CD4-positive, CD25-positive, alpha-beta regulatory T cell (primary cell): ENCODE data around the gene PIK3R2. TPM values are rescaled to one million over a fixed set of nuclear protein-coding genes. Genes with fewer than 3 reads are reported as not detected.
"Not testable (repeated sequence)": the region's sequence is repeated elsewhere in the genome, so short reads cannot be mapped to it uniquely, and the experiment has no call there.

Experiments used
- ATAC-seq, 2 donors: fragments of 150-1000 bp; cut with Tn5 transposase; one replicate each; pipeline ENCODE4 v1.10.0; 2021; ENCODE audit warnings: low read depth in 2 of 2, moderate number of reproducible peaks in 2 of 2, moderate library complexity in 1 of 2
- DNase-seq, 3 donors: peaks; one replicate each; pipeline versions ENCODE4 v3.0.0 to v3.0.0-alpha.2; 2012 to 2022; ENCODE audit warnings: mixed read lengths in 1 of 3
- H3K27ac ChIP-seq: one replicate; pipeline ENCODE4 v1.7.0; 2013; ENCODE audit warnings: mild to moderate bottlenecking, low read length; ENCODE audit not compliant: insufficient read depth, poor library complexity, severe bottlenecking
- H3K27me3 ChIP-seq: one replicate; pipeline ENCODE4 v1.7.0; 2013; ENCODE audit warnings: low read length; ENCODE audit not compliant: control insufficient read depth, insufficient read depth
- H3K36me3 ChIP-seq: one replicate; pipeline ENCODE4 v1.7.0; 2013; ENCODE audit warnings: mild to moderate bottlenecking, low read length, moderate library complexity; ENCODE audit not compliant: control insufficient read depth, insufficient read depth
- H3K4me1 ChIP-seq: 2 replicates; pipeline ENCODE4 v1.7.0; 2013; ENCODE audit warnings: mild to moderate bottlenecking, low read length; ENCODE audit not compliant: insufficient read depth, control insufficient read depth, poor library complexity, severe bottlenecking
- H3K4me3 ChIP-seq: one replicate; pipeline ENCODE4 v1.7.0; 2013; ENCODE audit warnings: low read depth, mild to moderate bottlenecking, low read length, moderate library complexity
- H3K9me3 ChIP-seq, 2 experiments: 1 replicate in 1 of 2; 2 replicates in 1 of 2; pipeline ENCODE4 v1.7.0; 2013; ENCODE audit warnings: low read length in 2 of 2, mild to moderate bottlenecking in 1 of 2, moderate library complexity in 1 of 2; ENCODE audit not compliant: control insufficient read depth in 2 of 2
- H3K27ac Mint-ChIP-seq, 3 donors: one replicate each; pipeline ENCODE4 v1.8.0; 2020 to 2022; ENCODE audit warnings: mild to moderate bottlenecking in 3 of 3, mixed read lengths in 3 of 3, moderate library complexity in 2 of 3
- H3K27me3 Mint-ChIP-seq: one replicate; pipeline ENCODE4 v1.8.0; 2022; ENCODE audit warnings: mild to moderate bottlenecking, mixed read lengths
- H3K36me3 Mint-ChIP-seq: one replicate; pipeline ENCODE4 v1.8.0; 2020; ENCODE audit warnings: mixed read lengths
- H3K4me1 Mint-ChIP-seq, 4 donors: one replicate each; pipeline ENCODE4 v1.8.0; 2020 to 2022; ENCODE audit warnings: mixed read lengths in 4 of 4, mild to moderate bottlenecking in 1 of 4
- H3K4me3 Mint-ChIP-seq, 4 donors: one replicate each; pipeline ENCODE4 v1.8.0; 2020 to 2022; ENCODE audit warnings: mild to moderate bottlenecking in 4 of 4, mixed read lengths in 4 of 4, moderate library complexity in 3 of 4
- H3K9me3 Mint-ChIP-seq, 7 donors: one replicate each; pipeline ENCODE4 v1.8.0; 2020 to 2022; ENCODE audit warnings: mixed read lengths in 7 of 7, mild to moderate bottlenecking in 3 of 7, moderate library complexity in 2 of 7
- polyA plus RNA-seq, 4 donors: library from polyadenylated mRNA; unstranded; fragments of 300-500 nt; fragmentation: Illumina TruSeq; gene quantifications; one replicate each; pipeline ENCODE4 v1.2.3, GENCODE V29; 2021
- total RNA-seq: library from RNA; stranded (reverse); gene quantifications from one replicate; pipeline ENCODE4 v1.2.3, GENCODE V29; 2022

PIK3R2 gene
- 9.4 TPM for total RNA-seq
- 1 to 10 TPM in 2 of 4 donors, under 1 TPM in 2; 0.42 to 3.6 (median 2.0) TPM for polyA plus RNA-seq

- Histone ChIP-seq H3K27me3 (no peaks in the 10 kb centered on the region), H3K4me1 (peaks cover 22% of the 10 kb centered on the region), H3K4me3 (peak within 1 kb of the TSS; percentile 71), H3K27ac (peak within 1 kb of the TSS; percentile 84), H3K9me3 (no peaks in the 10 kb centered on the region), H3K36me3 (no peaks in the 10 kb centered on the region)
- peak within 1 kb of the TSS; percentile 92 to 98 (median 94) for H3K4me3 Mint-ChIP-seq
- peaks cover 5 to 29% (median 12%) of the 10 kb centered on the region in 4 donors for H3K4me1 Mint-ChIP-seq
- DNase-seq (peak; percentile 99 to 100 (median 99)), ATAC-seq (peak; percentile 86 to 87)
- H3K9me3 Mint-ChIP-seq, result peaks cover 0 to 2% (median 0%) of the 10 kb centered on the region in 7 donors
- H3K27me3 Mint-ChIP-seq, result peaks cover 6% of the 10 kb centered on the region
- peaks cover 3% of the 10 kb centered on the region for H3K36me3 Mint-ChIP-seq
- peak within 1 kb of the TSS; percentile 92 to 97 (median 95) for H3K27ac Mint-ChIP-seq
Observed at GRCh38 chr19:18152817-18153555, at the start of gene PIK3R2. PIK3R2 (plus strand) TSS chr19:18153163; CDS start chr19:18155880, 2,717 bp downstream.

- ATAC-seq, result no peak
- Histone ChIP-seq H3K27ac (peak overlapping the region; percentile 41), H3K4me1 (peaks cover 18% of the 10 kb centered on the region), H3K36me3 (no peaks in the 10 kb centered on the region), H3K4me3 (peak overlapping the region; percentile 52), H3K9me3 (no peaks in the 10 kb centered on the region), H3K27me3 (no peaks in the 10 kb centered on the region)
- Mint-ChIP-seq H3K27me3 (no peaks in the 10 kb centered on the region), H3K4me3 (peak overlapping the region; percentile 27 to 80 (median 78)), H3K36me3 (peaks cover 3% of the 10 kb centered on the region), H3K4me1 (peaks cover 0 to 30% (median 18%) of the 10 kb centered on the region in 4 donors), H3K27ac (peak overlapping the region; percentile 14 to 79 (median 71)), H3K9me3 (no peaks in the 10 kb centered on the region)
- DNase-seq, result no peak
Observed at GRCh38 chr19:18104793-18105131, 48.2 kb upstream of the PIK3R2 start.

- H3K4me1 Mint-ChIP-seq, result peaks cover 0 to 29% (median 17%) of the 10 kb centered on the region in 4 donors
- H3K36me3 Mint-ChIP-seq, H3K4me3 ChIP-seq, H3K36me3 ChIP-seq, H3K27ac Mint-ChIP-seq, H3K27me3 ChIP-seq, H3K9me3 Mint-ChIP-seq, H3K27ac ChIP-seq, H3K27me3 Mint-ChIP-seq, H3K9me3 ChIP-seq, DNase-seq, ATAC-seq: not testable (repeated sequence)
- peak overlapping the region in 1 of 4 donors; percentile 21 for H3K4me3 Mint-ChIP-seq
- peaks cover 20% of the 10 kb centered on the region for H3K4me1 ChIP-seq
Observed at GRCh38 chr19:18105259-18105658, 47.7 kb upstream of the PIK3R2 start.

DNA sequence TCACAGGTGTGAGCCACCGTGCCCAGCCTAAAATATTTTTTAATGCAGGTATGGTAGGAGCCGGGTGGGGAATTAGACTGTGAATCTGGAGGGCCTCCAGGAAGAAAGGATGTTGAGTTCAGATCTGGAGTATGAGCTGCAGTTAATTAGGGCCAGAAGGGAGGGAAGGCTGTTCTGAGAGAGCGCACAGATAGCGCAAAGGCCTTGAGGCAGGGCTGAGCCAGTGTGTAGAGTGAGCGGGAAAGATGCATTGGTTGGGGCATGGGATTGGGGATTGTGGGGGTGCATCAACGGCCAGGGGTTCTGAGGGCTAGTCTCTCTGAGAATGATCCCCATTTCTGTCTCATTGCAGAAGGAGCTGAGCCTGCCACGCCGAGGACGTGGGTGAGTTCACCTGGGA, 45.7 kb upstream of the PIK3R2 start:
- Mint-ChIP-seq H3K27ac (no peak overlapping the region), H3K9me3 (no peaks in the 10 kb centered on the region), H3K4me1 (peaks cover 0 to 33% (median 17%) of the 10 kb centered on the region in 4 donors), H3K27me3 (no peaks in the 10 kb centered on the region), H3K36me3 (peaks cover 3% of the 10 kb centered on the region), H3K4me3 (peak overlapping the region in 3 of 4 donors; percentile 46 to 85 (median 77))
- Histone ChIP-seq H3K4me1 (peaks cover 25% of the 10 kb centered on the region), H3K27me3 (no peaks in the 10 kb centered on the region), H3K27ac (no peak overlapping the region), H3K4me3 (no peak overlapping the region), H3K9me3 (no peaks in the 10 kb centered on the region), H3K36me3 (no peaks in the 10 kb centered on the region)
- DNase-seq (no peak), ATAC-seq (no peak)

GRCh38 chr19:18108897-18109296, 44.1 kb upstream of the PIK3R2 start:
- Mint-ChIP-seq H3K27ac (peak overlapping the region; percentile 76 to 98 (median 93)), H3K4me1 (peaks cover 0 to 36% (median 21%) of the 10 kb centered on the region in 4 donors), H3K4me3 (peak overlapping the region; percentile 85 to 96 (median 86)), H3K27me3 (no peaks in the 10 kb centered on the region), H3K36me3 (peaks cover 3% of the 10 kb centered on the region), H3K9me3 (no peaks in the 10 kb centered on the region)
- H3K4me1 ChIP-seq, result peaks cover 28% of the 10 kb centered on the region
- no peaks in the 10 kb centered on the region for H3K36me3 ChIP-seq
- no peak overlapping the region for H3K4me3 ChIP-seq
- H3K9me3 ChIP-seq, result no peaks in the 10 kb centered on the region
- DNase-seq (no peak), ATAC-seq (no peak)
- peak overlapping the region; percentile 55 for H3K27ac ChIP-seq
- no peaks in the 10 kb centered on the region for H3K27me3 ChIP-seq

- Histone ChIP-seq H3K4me1 (peaks cover 24% of the 10 kb centered on the region), H3K27me3 (no peaks in the 10 kb centered on the region), H3K4me3 (no peak overlapping the region), H3K9me3 (no peaks in the 10 kb centered on the region), H3K36me3 (no peaks in the 10 kb centered on the region), H3K27ac (peak overlapping the region; percentile 55)
- Mint-ChIP-seq H3K27me3 (no peaks in the 10 kb centered on the region), H3K4me1 (peaks cover 0 to 36% (median 20%) of the 10 kb centered on the region in 4 donors), H3K4me3 (peak overlapping the region; percentile 85 to 96 (median 86)), H3K27ac (peak overlapping the region; percentile 76 to 98 (median 93)), H3K36me3 (peaks cover 3% of the 10 kb centered on the region), H3K9me3 (no peaks in the 10 kb centered on the region)
- DNase-seq (no peak), ATAC-seq (no peak)
Observed at GRCh38 chr19:18109341-18109732, 43.6 kb upstream of the PIK3R2 start.

GRCh38 chr19:18109733-18110608, 43.0 kb upstream of the PIK3R2 start:
- peak overlapping the region; percentile 85 to 96 (median 86) for H3K4me3 Mint-ChIP-seq
- ATAC-seq (peak; percentile 61 to 67), DNase-seq (peak; percentile 34 to 44 (median 42))
- peaks cover 3% of the 10 kb centered on the region for H3K36me3 Mint-ChIP-seq
- H3K36me3 ChIP-seq, result no peaks in the 10 kb centered on the region
- no peaks in the 10 kb centered on the region for H3K27me3 Mint-ChIP-seq
- no peaks in the 10 kb centered on the region for H3K27me3 ChIP-seq
- H3K9me3 ChIP-seq, result no peaks in the 10 kb centered on the region
- peak overlapping the region in 1 of 3 donors; percentile 93 for H3K27ac Mint-ChIP-seq
- H3K9me3 Mint-ChIP-seq, result no peaks in the 10 kb centered on the region
- H3K4me1 Mint-ChIP-seq, result peaks cover 0 to 32% (median 16%) of the 10 kb centered on the region in 4 donors
- no peak overlapping the region for H3K4me3 ChIP-seq
- peak overlapping the region; percentile 55 for H3K27ac ChIP-seq
- peaks cover 18% of the 10 kb centered on the region for H3K4me1 ChIP-seq
